Neural cell (in vitro differentiated cells): ENCODE results near the gene B4GALT5. TPM values are rescaled to one million over a fixed set of nuclear protein-coding genes. Genes with fewer than 3 reads are reported as not detected.

Experiments
- H2AFZ ChIP-seq: fragments of 200-600, 300-800 bp; sonication (generic), shearing (Covaris generic); 2 replicates; pipeline ENCODE4 v1.6.0; 2014; ENCODE audit warnings: low read depth, mild to moderate bottlenecking, antibody characterized with exemption, low read length, moderate library complexity
- H3F3A ChIP-seq: fragments of 200-600 bp; shearing (Covaris generic); 2 replicates; pipeline ENCODE4 v1.6.1; 2016; ENCODE audit warnings: mild to moderate bottlenecking, moderate library complexity, mixed read lengths, antibody characterized with exemption, low read length; ENCODE audit not compliant: insufficient read depth, poor library complexity, severe bottlenecking
- H3K27ac ChIP-seq: fragments of 200-600, 300-800 bp; sonication (generic), shearing (Covaris generic); 2 replicates; pipeline ENCODE4 v1.5.1; 2014; ENCODE audit warnings: mild to moderate bottlenecking, low read length, moderate library complexity
- H3K27me3 ChIP-seq: fragments of 300-800, 200-600 bp; sonication (generic), shearing (Covaris generic); 2 replicates; pipeline ENCODE4 v1.6.0; 2014; ENCODE audit warnings: mild to moderate bottlenecking, low read depth, low read length, moderate library complexity; ENCODE audit not compliant: insufficient read depth
- H3K36me3 ChIP-seq: fragments of 300-800, 200-600 bp; sonication (generic), shearing (Covaris generic); 2 replicates; pipeline ENCODE4 v1.5.1; 2014; ENCODE audit warnings: mild to moderate bottlenecking, antibody characterized with exemption, low read length, moderate library complexity; ENCODE audit not compliant: insufficient read depth
- H3K4me2 ChIP-seq: fragments of 300-800, 200-600 bp; sonication (generic), shearing (Covaris generic); 2 replicates; pipeline ENCODE4 v1.6.0; 2014; ENCODE audit warnings: mild to moderate bottlenecking, low read length
- H3K4me3 ChIP-seq: fragments of 300-800, 200-600 bp; sonication (generic), shearing (Covaris generic); 2 replicates; pipeline ENCODE4 v1.5.1; 2014; ENCODE audit warnings: mild to moderate bottlenecking, low read length, moderate library complexity
- H3K79me2 ChIP-seq: fragments of 200-600 bp; shearing (Covaris generic); replicated peaks from 2 replicates; pipeline ENCODE4 v1.6.0; 2014; ENCODE audit warnings: mild to moderate bottlenecking, low read length, moderate library complexity; ENCODE audit not compliant: insufficient read depth
- H3K9ac ChIP-seq: fragments of 300-800, 200-600 bp; sonication (generic), shearing (Covaris generic); 2 replicates; pipeline ENCODE4 v1.6.1; 2016; ENCODE audit warnings: mild to moderate bottlenecking, low read length, mixed read lengths
- H3K9me2 ChIP-seq: fragments of 200-600 bp; shearing (Covaris generic); 2 replicates; pipeline ENCODE4 v1.6.1; 2016; ENCODE audit warnings: mild to moderate bottlenecking, low read length, mixed read lengths; ENCODE audit not compliant: insufficient read depth
- H3K9me3 ChIP-seq: fragments of 200-600, 300-800 bp; sonication (generic), shearing (Covaris generic); 2 replicates; pipeline ENCODE4 v1.6.1; 2016; ENCODE audit warnings: mild to moderate bottlenecking, mixed run types, low read length, moderate library complexity, mixed read lengths
- H4K20me1 ChIP-seq: fragments of 200-600 bp; shearing (Covaris generic); 2 replicates; pipeline ENCODE4 v1.6.1; 2016; ENCODE audit warnings: mild to moderate bottlenecking, mixed run types; ENCODE audit not compliant: insufficient read depth
- CTCF ChIP-seq: fragments of 450-650 bp; IDR thresholded peaks from 2 replicates; pipeline ENCODE4 v1.5.1; 2014; ENCODE audit warnings: antibody characterized with exemption, mild to moderate bottlenecking, moderate library complexity; ENCODE audit not compliant: poor library complexity, severe bottlenecking
- EP300 ChIP-seq: fragments of 450-650 bp; conservative IDR thresholded peaks from 2 replicates; pipeline ENCODE4 v1.6.1; 2014; ENCODE audit warnings: antibody characterized with exemption, mild to moderate bottlenecking, moderate library complexity; ENCODE audit not compliant: poor library complexity, severe bottlenecking
- EZH2 ChIP-seq: fragments of 200-600, 300-800 bp; shearing (Covaris generic), sonication (generic); IDR thresholded peaks from 2 replicates; pipeline ENCODE4 v1.6.1; 2014; ENCODE audit warnings: antibody characterized with exemption, low read length, borderline replicate concordance, mild to moderate bottlenecking; ENCODE audit not compliant: insufficient read depth, poor library complexity, severe bottlenecking
- MXI1 ChIP-seq: fragments of 450-650 bp; conservative IDR thresholded peaks from 2 replicates; pipeline ENCODE4 v1.6.1; 2014; ENCODE audit warnings: antibody characterized with exemption, mild to moderate bottlenecking; ENCODE audit not compliant: poor library complexity, severe bottlenecking
- POLR2AphosphoS5 ChIP-seq: IDR thresholded peaks from 2 replicates; pipeline ENCODE4 v1.6.1; 2012
- RAD21 ChIP-seq: fragments of 450-650 bp; conservative IDR thresholded peaks from 2 replicates; pipeline ENCODE4 v1.6.1; 2014; ENCODE audit warnings: antibody characterized with exemption, mild to moderate bottlenecking, moderate library complexity
- SMC3 ChIP-seq: fragments of 450-650 bp; conservative IDR thresholded peaks from 2 replicates; pipeline ENCODE4 v1.6.1; 2014; ENCODE audit warnings: antibody characterized with exemption, mild to moderate bottlenecking, moderate library complexity; ENCODE audit not compliant: poor library complexity
- TAF1 ChIP-seq: IDR thresholded peaks from 2 replicates; pipeline ENCODE4 v1.6.1; 2012; ENCODE audit warnings: low read depth
- polyA plus RNA-seq: library from polyadenylated mRNA; depleted of rRNA; stranded (reverse); fragments of >200 nt; gene quantifications from 2 replicates; pipeline ENCODE4 v1.2.3, GENCODE V29; 2014
- TF ChIP-seq, protein P1 (sequence below): IDR thresholded peaks from 2 replicates; pipeline ENCODE4 v1.6.1; 2012; ENCODE audit warnings: borderline replicate concordance

The B4GALT5 gene
- polyA plus RNA-seq, 1 donor from 2014 or later: 34.7 TPM

DNA sequence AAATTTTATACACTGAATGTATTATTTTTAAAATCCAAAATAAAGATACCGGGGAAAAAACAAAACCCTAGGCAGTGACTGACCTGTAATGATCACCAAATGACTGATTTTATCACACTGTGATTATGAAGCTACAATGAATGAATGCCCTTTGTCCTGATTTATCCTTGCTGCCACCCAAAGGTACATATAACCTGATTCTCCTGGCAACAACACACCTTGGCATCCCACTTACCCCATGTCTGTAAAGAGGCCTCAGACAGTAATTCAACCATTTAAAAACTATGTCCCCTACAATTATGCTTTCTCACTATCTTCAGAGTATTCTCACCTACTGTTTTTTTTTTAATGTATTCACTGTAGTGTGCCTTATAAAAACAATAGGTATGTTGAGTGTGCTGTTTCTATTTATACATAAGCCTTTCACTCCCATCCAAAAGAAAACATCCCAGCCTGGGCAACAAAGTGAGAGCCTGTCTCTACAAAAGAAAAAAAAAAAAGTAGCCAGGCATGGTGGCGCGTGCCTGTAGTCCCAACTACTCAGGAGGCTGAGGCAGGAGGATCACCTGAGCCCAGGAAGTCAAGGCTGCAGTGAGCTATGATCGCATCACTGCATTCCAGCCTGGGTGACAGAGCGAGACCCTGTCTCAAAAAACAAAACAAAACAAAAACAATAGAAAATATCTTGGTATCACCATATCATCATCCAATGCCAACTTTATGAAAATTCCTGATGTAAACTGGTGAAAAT lies 21.7 kb downstream of the B4GALT5 start:
- H3K79me2 ChIP-seq: peaks cover 51% of the 10 kb centered on the region
- H4K20me1 ChIP-seq: no peaks in the 10 kb centered on the region
- H3K9me2 ChIP-seq: no peaks in the 10 kb centered on the region
- no peak overlapping the region for H3K4me2 ChIP-seq
- H3K27me3 ChIP-seq: no peaks in the 10 kb centered on the region
- H2AFZ ChIP-seq: no peak overlapping the region
- H3K4me3 ChIP-seq: no peak overlapping the region
- no peaks in the 10 kb centered on the region for H3K36me3 ChIP-seq
- no peak overlapping the region for H3K27ac ChIP-seq
- no peaks in the 10 kb centered on the region for H3K9me3 ChIP-seq
- TF ChIP-seq, protein P1, sequence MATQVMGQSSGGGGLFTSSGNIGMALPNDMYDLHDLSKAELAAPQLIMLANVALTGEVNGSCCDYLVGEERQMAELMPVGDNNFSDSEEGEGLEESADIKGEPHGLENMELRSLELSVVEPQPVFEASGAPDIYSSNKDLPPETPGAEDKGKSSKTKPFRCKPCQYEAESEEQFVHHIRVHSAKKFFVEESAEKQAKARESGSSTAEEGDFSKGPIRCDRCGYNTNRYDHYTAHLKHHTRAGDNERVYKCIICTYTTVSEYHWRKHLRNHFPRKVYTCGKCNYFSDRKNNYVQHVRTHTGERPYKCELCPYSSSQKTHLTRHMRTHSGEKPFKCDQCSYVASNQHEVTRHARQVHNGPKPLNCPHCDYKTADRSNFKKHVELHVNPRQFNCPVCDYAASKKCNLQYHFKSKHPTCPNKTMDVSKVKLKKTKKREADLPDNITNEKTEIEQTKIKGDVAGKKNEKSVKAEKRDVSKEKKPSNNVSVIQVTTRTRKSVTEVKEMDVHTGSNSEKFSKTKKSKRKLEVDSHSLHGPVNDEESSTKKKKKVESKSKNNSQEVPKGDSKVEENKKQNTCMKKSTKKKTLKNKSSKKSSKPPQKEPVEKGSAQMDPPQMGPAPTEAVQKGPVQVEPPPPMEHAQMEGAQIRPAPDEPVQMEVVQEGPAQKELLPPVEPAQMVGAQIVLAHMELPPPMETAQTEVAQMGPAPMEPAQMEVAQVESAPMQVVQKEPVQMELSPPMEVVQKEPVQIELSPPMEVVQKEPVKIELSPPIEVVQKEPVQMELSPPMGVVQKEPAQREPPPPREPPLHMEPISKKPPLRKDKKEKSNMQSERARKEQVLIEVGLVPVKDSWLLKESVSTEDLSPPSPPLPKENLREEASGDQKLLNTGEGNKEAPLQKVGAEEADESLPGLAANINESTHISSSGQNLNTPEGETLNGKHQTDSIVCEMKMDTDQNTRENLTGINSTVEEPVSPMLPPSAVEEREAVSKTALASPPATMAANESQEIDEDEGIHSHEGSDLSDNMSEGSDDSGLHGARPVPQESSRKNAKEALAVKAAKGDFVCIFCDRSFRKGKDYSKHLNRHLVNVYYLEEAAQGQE: no peak
- TF ChIP-seq RAD21 (no peak), MXI1 (no peak), EP300 (no peak), TAF1 (no peak), EZH2 (no peak)
- H3F3A ChIP-seq: no peaks in the 10 kb centered on the region
- H3K9ac ChIP-seq: no peak overlapping the region

DNA sequence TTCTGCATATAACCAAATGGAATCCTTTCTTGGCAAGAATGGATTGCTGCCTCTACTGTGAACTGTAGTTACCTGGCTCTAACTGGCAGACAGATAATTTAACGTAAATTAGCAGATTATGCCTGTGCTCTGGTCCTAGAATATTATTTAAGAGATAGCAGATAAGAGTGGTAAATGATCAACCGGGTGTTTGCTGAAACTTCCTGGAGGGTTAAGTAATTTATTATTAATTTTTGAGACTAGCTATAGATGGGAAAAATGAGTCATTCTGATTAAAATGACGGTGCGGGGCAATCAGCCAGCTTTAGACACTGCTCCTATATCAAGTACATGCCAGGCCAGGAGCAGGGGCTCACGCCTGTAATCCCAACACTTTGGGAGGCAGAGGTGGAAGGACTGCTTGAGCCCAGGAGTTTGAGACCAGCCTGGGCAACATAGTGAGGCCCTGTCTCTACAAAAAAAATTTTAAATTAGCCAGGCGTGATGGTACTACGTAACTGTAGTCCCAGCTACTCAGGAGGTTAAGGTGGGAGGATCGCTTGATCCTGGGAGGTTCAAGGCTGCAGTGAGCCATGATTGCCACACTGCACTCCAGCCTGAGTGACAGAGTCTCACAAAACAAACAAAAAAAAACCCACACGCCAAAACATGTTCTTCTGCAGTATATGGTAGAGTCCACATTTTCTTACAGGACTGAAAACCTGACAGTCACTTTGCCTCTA lies 22.6 kb downstream of the B4GALT5 start:
- H3K27ac ChIP-seq: no peak overlapping the region
- H3K36me3 ChIP-seq: no peaks in the 10 kb centered on the region
- no peaks in the 10 kb centered on the region for H3K9me2 ChIP-seq
- H3K9ac ChIP-seq: no peak overlapping the region
- TF ChIP-seq RAD21 (no peak), EZH2 (no peak), POLR2AphosphoS5 (no peak), TAF1 (no peak), MXI1 (no peak), EP300 (no peak), CTCF (no peak), SMC3 (no peak)
- TF ChIP-seq, protein P1: no peak
- H4K20me1 ChIP-seq: peaks cover 3% of the 10 kb centered on the region
- no peaks in the 10 kb centered on the region for H3K27me3 ChIP-seq
- no peaks in the 10 kb centered on the region for H3K9me3 ChIP-seq
- H3K79me2 ChIP-seq: peaks cover 46% of the 10 kb centered on the region
- H3K4me2 ChIP-seq: no peak overlapping the region
- H2AFZ ChIP-seq: no peak overlapping the region
- no peak overlapping the region for H3K4me3 ChIP-seq
- no peaks in the 10 kb centered on the region for H3F3A ChIP-seq
